WTC11 (cell line): ENCODE results near the gene EMC8. TPM values are rescaled to one million over a fixed set of nuclear protein-coding genes. Genes with fewer than 3 reads are reported as not detected.
A peak's percentile ranks its signal among the peaks of the same experiment; 100 is the strongest.

Experiments used
- ATAC-seq: fragments of 200-7000 bp; cut with Tn5 transposase; 2 replicates; pipeline ENCODE4 v1.10.0; 2021; ENCODE audit warnings: mild to moderate bottlenecking, moderate library complexity
- CTCF ChIA-PET: fragments of 300-600 bp; sonication (Branson Sonifier 250); formaldehyde crosslinking; loops from one replicate; lab custom pipeline; 2021; ENCODE audit warnings: antibody characterized with exemption; lab: Charles Lee
- POLR2A ChIA-PET: fragments of 350-600 bp; sonication (Branson Sonifier 250); formaldehyde crosslinking; loops from one replicate; lab custom pipeline; 2021; ENCODE audit warnings: antibody characterized with exemption; lab: Charles Lee
- DNase-seq: peaks from one replicate; pipeline ENCODE4 v3.0.0; 2021; ENCODE audit warnings: low spot score
- H3K27ac Mint-ChIP-seq: 2 replicates; pipeline ENCODE4 v1.8.0; 2021; ENCODE audit warnings: mixed read lengths
- H3K27me3 Mint-ChIP-seq: 2 replicates; pipeline ENCODE4 v1.8.0; 2021; ENCODE audit warnings: low read depth, mild to moderate bottlenecking, moderate library complexity, mixed read lengths
- H3K36me3 Mint-ChIP-seq: 2 replicates; pipeline ENCODE4 v1.8.0; 2021; ENCODE audit warnings: mixed read lengths
- H3K4me1 Mint-ChIP-seq: 2 replicates; pipeline ENCODE4 v1.8.0; 2022; ENCODE audit warnings: mixed read lengths
- H3K4me3 Mint-ChIP-seq: 2 replicates; pipeline ENCODE4 v1.8.0; 2021; ENCODE audit warnings: mild to moderate bottlenecking, moderate library complexity, mixed read lengths
- H3K9me3 Mint-ChIP-seq: 2 replicates; pipeline ENCODE4 v1.8.0; 2021; ENCODE audit warnings: mixed read lengths
- AFF4 ChIP-seq: sonication (generic); formaldehyde crosslinking; IDR thresholded peaks from 2 replicates; pipeline ENCODE4 v1.8.1; 2023; ENCODE audit warnings: mild to moderate bottlenecking, missing genetic modification reagents, borderline replicate concordance
- ATF3 ChIP-seq: sonication (generic); formaldehyde crosslinking; conservative IDR thresholded peaks from 2 replicates; pipeline ENCODE4 v1.8.1; 2022; ENCODE audit warnings: mild to moderate bottlenecking, missing genetic modification reagents
- E2F1 ChIP-seq: sonication (generic); formaldehyde crosslinking; IDR thresholded peaks from 2 replicates; pipeline ENCODE4 v1.8.0; 2022; ENCODE audit warnings: mild to moderate bottlenecking, missing genetic modification reagents
- EMX1 ChIP-seq: fragments of 250-450 bp; sonication (Bioruptor Pico); IDR thresholded peaks from 2 replicates; pipeline ENCODE4 v1.8.0; 2021; ENCODE audit warnings: mild to moderate bottlenecking
- FOXK1 ChIP-seq: sonication (generic); formaldehyde crosslinking; IDR thresholded peaks from 2 replicates; pipeline ENCODE4 v1.8.0; 2022; ENCODE audit warnings: mild to moderate bottlenecking, moderate library complexity, missing genetic modification reagents
- FOXP4 ChIP-seq: sonication (generic); formaldehyde crosslinking; IDR thresholded peaks from 2 replicates; pipeline ENCODE4 v1.8.0; 2022; ENCODE audit warnings: mild to moderate bottlenecking, missing genetic modification reagents
- GRHL2 ChIP-seq: fragments of 250-450 bp; sonication (Bioruptor Pico); IDR thresholded peaks from 2 replicates; pipeline ENCODE4 v1.8.0; 2022; ENCODE audit warnings: mild to moderate bottlenecking, moderate library complexity; ENCODE audit not compliant: insufficient replicate concordance, severe bottlenecking
- GTF2I ChIP-seq: fragments of 250-450 bp; sonication (Bioruptor Pico); conservative IDR thresholded peaks from 2 replicates; pipeline ENCODE4 v1.4.0; 2021; ENCODE audit warnings: mild to moderate bottlenecking
- HMGA2 ChIP-seq: fragments of 250-450 bp; sonication (Bioruptor Pico); IDR thresholded peaks from 2 replicates; pipeline ENCODE4 v1.4.0; 2021; ENCODE audit warnings: mild to moderate bottlenecking, moderate library complexity
- IRF1 ChIP-seq: sonication (generic); formaldehyde crosslinking; IDR thresholded peaks from 2 replicates; pipeline ENCODE4 v1.8.0; 2023; ENCODE audit warnings: missing genetic modification reagents
- JAZF1 ChIP-seq: fragments of 250-450 bp; sonication (Bioruptor Pico); IDR thresholded peaks from 2 replicates; pipeline ENCODE4 v1.9.0; 2021; ENCODE audit warnings: moderate library complexity, mild to moderate bottlenecking, inconsistent platforms
- JUN ChIP-seq: sonication (generic); formaldehyde crosslinking; IDR thresholded peaks from 2 replicates; pipeline ENCODE4 v1.8.0; 2023; ENCODE audit warnings: mild to moderate bottlenecking, missing genetic modification reagents
- MYBL2 ChIP-seq: sonication (generic); formaldehyde crosslinking; IDR thresholded peaks from 2 replicates; pipeline ENCODE4 v1.8.1; 2023; ENCODE audit warnings: mild to moderate bottlenecking, moderate library complexity, missing genetic modification reagents
- NFYB ChIP-seq: sonication (generic); formaldehyde crosslinking; conservative IDR thresholded peaks from 2 replicates; pipeline ENCODE4 v1.8.0; 2022; ENCODE audit warnings: low read depth, missing genetic modification reagents
- NR3C1 ChIP-seq: sonication (generic); formaldehyde crosslinking; conservative IDR thresholded peaks from 2 replicates; pipeline ENCODE4 v1.8.1; 2023; ENCODE audit warnings: low read depth, mild to moderate bottlenecking, missing genetic modification reagents
- RORB ChIP-seq: fragments of 250-450 bp; sonication (Bioruptor Pico); IDR thresholded peaks from 2 replicates; pipeline ENCODE4 v1.9.0; 2021; ENCODE audit warnings: mild to moderate bottlenecking
- TEAD1 ChIP-seq: sonication (generic); formaldehyde crosslinking; IDR thresholded peaks from 2 replicates; pipeline ENCODE4 v1.8.0; 2022; ENCODE audit warnings: mild to moderate bottlenecking, missing genetic modification reagents
- ZBTB43 ChIP-seq: sonication (generic); formaldehyde crosslinking; IDR thresholded peaks from 2 replicates; pipeline ENCODE4 v1.8.1; 2023; ENCODE audit warnings: mild to moderate bottlenecking, missing genetic modification reagents
- ZNF317 ChIP-seq: sonication (generic); formaldehyde crosslinking; IDR thresholded peaks from 2 replicates; pipeline ENCODE4 v1.8.1; 2023; ENCODE audit warnings: low read depth, mild to moderate bottlenecking, moderate library complexity, missing genetic modification reagents, borderline replicate concordance
- ZNF396 ChIP-seq: fragments of 250-450 bp; sonication (Bioruptor Pico); IDR thresholded peaks from 2 replicates; pipeline ENCODE4 v1.8.0; 2021; ENCODE audit warnings: mild to moderate bottlenecking, moderate library complexity, borderline replicate concordance
- ZNF532 ChIP-seq: fragments of 250-450 bp; sonication (Bioruptor Pico); IDR thresholded peaks from 2 replicates; pipeline ENCODE4 v1.9.0; 2021; ENCODE audit warnings: mild to moderate bottlenecking, borderline replicate concordance
- total RNA-seq: library from RNA; stranded (reverse); gene quantifications from 3 replicates; pipeline ENCODE4 v1.2.3, GENCODE V29; 2021

The EMC8 gene
- total RNA-seq, 1 experiment from 2014 or later: 55.2 TPM

GRCh38 chr16:85729452-85730185 is 69.7 kb downstream of the EMC8 start:
- no peak for DNase-seq
- H3K27me3 Mint-ChIP-seq: no peaks in the 10 kb centered on the region
- no peak overlapping the region; the same call in 1 of the 2 replicates for H3K27ac Mint-ChIP-seq
- no peak overlapping the region for H3K4me3 Mint-ChIP-seq
- POLR2A ChIA-PET: no interaction called here
- H3K36me3 Mint-ChIP-seq: peaks cover 3% of the 10 kb centered on the region; the same call in 1 of the 2 replicates
- peaks cover 16% of the 10 kb centered on the region for H3K4me1 Mint-ChIP-seq
- CTCF ChIA-PET: interaction anchor here (0.7 to 2.2 kb wide), 7 partner anchors 12 to 79 kb away, joined by 3 to 6 read pairs (median 4); no protein-coding TSS in a partner anchor
- no peak for ATAC-seq
- no peaks in the 10 kb centered on the region for H3K9me3 Mint-ChIP-seq
- TF ChIP-seq GTF2I: no peak
- no peak for TF ChIP-seq TEAD1 (CRISPR knock-in tag)
- TF ChIP-seq MYBL2 (CRISPR knock-in tag): no peak
- no peak for TF ChIP-seq ZNF317
- TF ChIP-seq IRF1 (CRISPR knock-in tag): no peak
- TF ChIP-seq ATF3 (CRISPR knock-in tag): no peak
- no peak for TF ChIP-seq ZNF396 (CRISPR knock-in tag)
- no peak for TF ChIP-seq FOXP4
- TF ChIP-seq GRHL2: no peak
- TF ChIP-seq NFYB: no peak
- no peak for TF ChIP-seq EMX1 (CRISPR knock-in tag)
- TF ChIP-seq FOXK1 (CRISPR knock-in tag): no peak
- no peak for TF ChIP-seq E2F1 (CRISPR knock-in tag)
- no peak for TF ChIP-seq NR3C1
- TF ChIP-seq ZBTB43 (CRISPR knock-in tag): no peak

GRCh38 chr16:85728879-85729278 is 70.5 kb downstream of the EMC8 start:
- Mint-ChIP-seq H3K36me3 (peaks cover 3% of the 10 kb centered on the region; the same call in 1 of the 2 replicates), H3K9me3 (no peaks in the 10 kb centered on the region), H3K27ac (no peak overlapping the region), H3K4me1 (peaks cover 12% of the 10 kb centered on the region), H3K27me3 (no peaks in the 10 kb centered on the region), H3K4me3 (no peak overlapping the region)
- DNase-seq (peak; percentile 65), ATAC-seq (peak; percentile 72)
- ChIA-PET POLR2A (no interaction called here), CTCF (interaction anchor here (1.2 to 2.8 kb wide), 5 partner anchors 11 to 78 kb away, joined by 4 to 6 read pairs (median 4); no protein-coding TSS in a partner anchor)
- no peak for TF ChIP-seq HMGA2
- TF ChIP-seq ZNF532 (CRISPR knock-in tag): no peak
- TF ChIP-seq JAZF1 (CRISPR knock-in tag): no peak
- TF ChIP-seq JUN (CRISPR knock-in tag): no peak
- no peak for TF ChIP-seq RORB (CRISPR knock-in tag)
- TF ChIP-seq AFF4: no peak
- TF ChIP-seq ZNF396 (CRISPR knock-in tag): 0 out of 2 replicates have a peak, but pooled peaks have one; percentile 18
